Smooth muscle cell of the brain vasculature (primary cell): ENCODE measurements around the gene FGD4.
A peak's percentile ranks its signal among the peaks of the same experiment; 100 is the strongest.

ENCODE experiments used
- DNase-seq: peaks from one replicate; pipeline ENCODE4 v3.0.0-alpha.2; 2012; ENCODE audit warnings: low read depth, low spot score

The FGD4 gene

GRCh38 chr12:32606443-32606842 is 207.1 kb downstream of the FGD4 start:
- DNase-seq, result no peak

GRCh38 chr12:32609966-32610365 is 210.6 kb downstream of the FGD4 start:
- DNase-seq, result no peak

GRCh38 chr12:32611986-32612385 is 212.6 kb downstream of the FGD4 start:
- DNase-seq, result no peak

- no peak for DNase-seq
These were observed 213.6 kb downstream of the FGD4 start for GRCh38 chr12:32612658-32613614.

DNA sequence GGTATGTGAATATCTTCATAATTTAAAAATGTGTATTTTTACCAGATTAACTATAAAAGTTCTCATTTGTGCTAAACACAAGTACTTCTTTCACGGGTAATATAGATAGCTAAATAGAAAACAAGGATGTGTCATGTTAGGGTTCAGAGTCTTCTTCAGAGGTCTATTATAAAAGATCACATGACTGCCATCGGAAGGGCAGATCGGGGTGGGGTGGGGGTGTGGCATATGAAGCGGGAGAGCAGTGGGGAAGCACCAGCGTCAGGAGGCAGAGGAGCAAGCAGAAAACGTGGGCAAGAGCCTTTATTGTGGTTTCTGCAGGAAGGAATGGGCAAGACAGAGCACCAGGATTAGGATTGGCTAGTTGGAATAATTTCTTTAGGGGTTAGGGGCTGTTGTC is 216.1 kb downstream of the FGD4 start:
- DNase-seq, result no peak

- DNase-seq, result no peak
These were observed 218.2 kb downstream of the FGD4 start for GRCh38 chr12:32617534-32617933.

GRCh38 chr12:32618115-32618514 is 218.8 kb downstream of the FGD4 start:
- no peak for DNase-seq

- no peak for DNase-seq
These were observed 228.6 kb downstream of the FGD4 start for GRCh38 chr12:32627976-32628375.

GRCh38 chr12:32641287-32641901 is 242.0 kb downstream of the FGD4 start:
- no peak for DNase-seq

- DNase-seq, result no peak
These were observed 245.1 kb downstream of the FGD4 start for GRCh38 chr12:32644431-32644830.

DNA sequence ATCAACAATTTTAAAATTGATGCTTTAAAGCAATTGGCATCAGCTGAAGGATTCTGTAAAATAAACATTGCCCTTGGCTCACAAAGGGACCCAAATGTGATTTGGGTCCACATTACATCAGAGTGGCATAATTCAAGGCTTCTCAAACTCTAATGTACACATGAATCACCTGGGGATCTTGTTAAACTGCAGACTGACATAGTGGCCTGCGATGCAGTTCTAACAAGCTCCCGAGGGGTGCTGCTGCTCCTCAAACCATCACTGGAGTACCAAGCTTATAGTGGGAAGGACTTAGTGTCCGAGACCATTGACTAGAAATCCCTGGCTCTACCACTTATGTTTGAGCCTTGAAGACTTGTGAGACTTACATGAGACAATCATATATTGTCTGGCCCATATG is 247.9 kb downstream of the FGD4 start:
- no peak for DNase-seq

- DNase-seq, result no peak
These were observed 251.2 kb downstream of the FGD4 start for GRCh38 chr12:32650508-32650907.

- DNase-seq, result no peak
These were observed 252.0 kb downstream of the FGD4 start for GRCh38 chr12:32651151-32651955.

DNA sequence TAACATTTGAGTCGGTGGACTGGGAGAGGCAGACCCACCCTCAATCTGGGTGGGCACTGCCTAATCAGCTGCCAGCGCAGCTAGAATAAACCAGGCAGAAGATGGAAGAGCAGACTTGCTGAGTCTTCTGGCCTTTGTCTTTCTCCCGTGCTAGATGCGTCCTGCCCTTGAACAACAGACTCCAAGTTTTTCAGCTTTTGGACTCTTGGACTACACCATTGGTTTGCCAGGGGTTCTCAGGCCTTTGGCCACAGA is 252.5 kb downstream of the FGD4 start:
- no peak for DNase-seq

GRCh38 chr12:32659908-32660440 is 260.6 kb downstream of the FGD4 start:
- DNase-seq, result no peak

- no peak for DNase-seq
These were observed 262.3 kb downstream of the FGD4 start for GRCh38 chr12:32661706-32662105.

DNA sequence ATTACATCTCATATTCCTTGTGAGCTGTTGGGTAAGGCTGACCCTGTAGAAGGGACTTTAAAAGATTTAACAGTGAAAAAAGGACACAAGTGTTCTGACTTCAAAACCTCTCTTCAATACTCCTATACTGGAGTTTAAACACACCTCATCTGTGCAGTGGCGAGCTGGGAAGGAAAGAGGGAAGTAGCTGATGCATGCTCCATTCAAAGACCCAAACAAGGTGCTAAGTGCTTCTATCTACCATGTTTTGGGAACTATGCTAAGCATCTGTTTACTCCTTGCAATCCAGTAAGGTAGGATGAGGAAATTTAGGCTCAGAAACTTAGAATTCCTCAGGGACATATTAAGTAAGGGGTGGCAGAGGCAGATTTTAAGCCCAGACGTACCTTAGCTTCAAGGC is 263.3 kb downstream of the FGD4 start:
- no peak for DNase-seq

DNA sequence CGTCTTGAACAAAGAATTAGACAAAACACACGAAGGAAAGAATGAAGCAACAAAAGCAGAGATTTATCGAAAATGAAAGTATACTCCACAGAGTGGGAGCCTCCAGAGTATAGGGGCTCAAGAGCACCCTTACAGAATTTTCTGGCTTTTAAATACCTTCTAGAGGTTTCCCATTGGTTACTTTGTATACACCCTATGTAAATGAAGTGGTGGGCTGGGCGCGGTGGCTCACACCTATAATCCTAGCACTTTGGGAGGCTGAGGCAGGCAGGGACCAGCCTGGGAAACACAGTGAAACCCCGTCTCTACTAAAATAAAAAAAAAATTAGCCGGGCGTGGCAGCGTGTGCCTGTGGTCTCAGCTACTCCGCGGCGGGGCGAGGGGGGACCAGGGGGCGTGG is 266.7 kb downstream of the FGD4 start:
- no peak for DNase-seq

- DNase-seq, result no peak
These were observed 270.2 kb downstream of the FGD4 start for GRCh38 chr12:32669584-32669983.

DNA sequence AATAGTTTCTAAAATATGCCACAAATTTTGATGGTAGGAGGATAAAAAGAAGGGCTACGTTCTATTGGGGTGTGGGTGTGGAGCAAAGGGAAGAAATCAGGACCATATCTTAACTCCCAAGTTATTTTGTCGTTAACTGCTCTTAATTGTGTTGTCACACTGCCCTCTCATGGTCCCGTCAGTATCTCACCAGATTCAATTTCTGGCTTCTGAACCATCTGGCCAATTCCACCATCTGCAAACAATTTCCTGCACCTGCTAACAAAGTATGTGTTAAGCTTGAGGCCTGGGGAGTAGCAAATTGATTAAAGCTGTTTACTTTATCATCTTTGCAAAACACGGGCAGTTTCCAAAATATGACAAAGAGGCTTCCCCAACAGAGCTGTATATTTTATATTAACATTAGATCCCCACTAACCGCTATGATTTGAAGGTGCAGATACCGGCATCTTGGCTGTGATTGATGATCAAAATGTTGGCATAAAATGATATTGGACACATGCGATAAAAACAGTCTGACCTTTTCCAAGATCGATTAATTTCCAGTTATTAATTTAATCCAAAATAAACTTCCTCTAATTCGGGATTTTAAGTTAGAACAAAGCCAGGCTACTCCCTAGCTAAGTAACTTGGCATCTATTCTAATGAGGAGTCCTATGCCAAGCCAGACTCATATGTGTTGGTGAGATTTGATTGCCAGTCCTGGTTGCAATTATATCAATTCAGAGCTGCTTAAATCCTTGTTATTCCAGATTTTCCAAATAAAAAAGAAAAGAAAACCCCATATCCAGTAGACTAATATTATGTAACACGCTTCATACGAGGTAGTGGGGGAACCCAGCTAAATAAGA is 272.8 kb downstream of the FGD4 start:
- DNase-seq, result peak; percentile 55
